Measurements from ENCODE around the gene OR6J1. TPM values are rescaled to one million over a fixed set of nuclear protein-coding genes. Genes with fewer than 3 reads are reported as not detected.
"Not testable (repeated sequence)": the region's sequence is repeated elsewhere in the genome, so short reads cannot be mapped to it uniquely, and the experiment has no call there.

OR6J1 gene
- total RNA-seq, 1 experiment from 2014 or later, result 0.18 TPM

- H3K4me1 Mint-ChIP-seq (ENCODE audit: low read depth, unreplicated experiment), result peaks cover 20% of the 10 kb centered on the region
- BruUV-seq (replicated peaks), result no TSS peak
- no peaks in the 10 kb centered on the region for H3K27me3 Mint-ChIP-seq (ENCODE audit: insufficient read depth, unreplicated experiment)
- peak in 1 of 2 experiments; percentile 16 for DNase-seq
- Histone ChIP-seq H3K27me3 (replicated peaks; ENCODE audit: control insufficient read depth, insufficient read depth, low read length) (no peaks in the 10 kb centered on the region), H3K4me1 (no peaks in the 10 kb centered on the region), H3K4me3 (ENCODE audit: low read depth, low read length) (no peak overlapping the region), H3K9me3 (peaks cover 15% of the 10 kb centered on the region; the same call in 1 of the 2 replicates), H3K36me3 (ENCODE audit: control insufficient read depth, insufficient read depth, low read length) (no peaks in the 10 kb centered on the region)
- no peaks in the 10 kb centered on the region for H3K36me3 Mint-ChIP-seq (ENCODE audit: insufficient read depth, unreplicated experiment)
- H3K27ac Mint-ChIP-seq (ENCODE audit: unreplicated experiment), result no peak overlapping the region
- CTCF ChIA-PET, result no interaction called here
- peaks cover 19% of the 10 kb centered on the region for H3K9me3 Mint-ChIP-seq (ENCODE audit: unreplicated experiment)
- POLR2A ChIA-PET, result no interaction called here
- no peak overlapping the region for H3K4me3 Mint-ChIP-seq (ENCODE audit: unreplicated experiment)
- no peak for TF ChIP-seq CTCF (IDR thresholded peaks at IDR 0.05; ENCODE audit: insufficient read depth in 1 of 2, low read depth in 1 of 2, low read length in 1 of 2, severe bottlenecking in 1 of 2, unreplicated experiment in 1 of 2)
- intact Hi-C loops (cut with micrococcal nuclease; ENCODE audit: unreplicated experiment), result no loop called here
Observed at GRCh38 chr14:22689199-22689598, 45.0 kb upstream of the OR6J1 start.

GRCh38 chr14:22687969-22688368 is 43.8 kb upstream of the OR6J1 start:
- peaks cover 20% of the 10 kb centered on the region for H3K4me1 Mint-ChIP-seq (ENCODE audit: low read depth, unreplicated experiment)

GRCh38 chr14:22686176-22686611 is 42.0 kb upstream of the OR6J1 start:
- H3K4me1 ChIP-seq; H3K9me3 ChIP-seq; intact Hi-C loops (cut with micrococcal nuclease; ENCODE audit: unreplicated experiment); H3K27me3 ChIP-seq (replicated peaks; ENCODE audit: control insufficient read depth, insufficient read depth, low read length); H3K4me3 ChIP-seq (ENCODE audit: low read depth, low read length); H3K27me3 Mint-ChIP-seq (ENCODE audit: insufficient read depth, unreplicated experiment); CTCF ChIA-PET; H3K36me3 ChIP-seq (ENCODE audit: control insufficient read depth, insufficient read depth, low read length); BruUV-seq (replicated peaks); H3K27ac Mint-ChIP-seq (ENCODE audit: unreplicated experiment); H3K36me3 Mint-ChIP-seq (ENCODE audit: insufficient read depth, unreplicated experiment); DNase-seq; H3K4me3 Mint-ChIP-seq (ENCODE audit: unreplicated experiment): not testable (repeated sequence)
- POLR2A ChIA-PET, result interaction anchor here (0.5 kb wide), 1 partner anchor 186 kb away, joined by 3 read pairs; no protein-coding TSS in a partner anchor
- H3K4me1 Mint-ChIP-seq (ENCODE audit: low read depth, unreplicated experiment), result peaks cover 20% of the 10 kb centered on the region
- H3K9me3 Mint-ChIP-seq (ENCODE audit: unreplicated experiment), result peaks cover 19% of the 10 kb centered on the region

More at GRCh38 chr14:22687969-22688368, 43.8 kb upstream of the OR6J1 start:
- DNase-seq; H3K27ac Mint-ChIP-seq (ENCODE audit: unreplicated experiment); H3K4me1 ChIP-seq; H3K4me3 Mint-ChIP-seq (ENCODE audit: unreplicated experiment); H3K27me3 ChIP-seq (replicated peaks; ENCODE audit: control insufficient read depth, insufficient read depth, low read length); H3K36me3 ChIP-seq (ENCODE audit: control insufficient read depth, insufficient read depth, low read length); BruUV-seq (replicated peaks); intact Hi-C loops (cut with micrococcal nuclease; ENCODE audit: unreplicated experiment); H3K27me3 Mint-ChIP-seq (ENCODE audit: insufficient read depth, unreplicated experiment); H3K4me3 ChIP-seq (ENCODE audit: low read depth, low read length); POLR2A ChIA-PET; H3K36me3 Mint-ChIP-seq (ENCODE audit: insufficient read depth, unreplicated experiment); CTCF ChIA-PET: not testable (repeated sequence)
- H3K9me3 Mint-ChIP-seq (ENCODE audit: unreplicated experiment), result peaks cover 19% of the 10 kb centered on the region
- H3K9me3 ChIP-seq, result peaks cover 12% of the 10 kb centered on the region; the same call in 1 of the 2 replicates

GRCh38 chr14:22685467-22685866 is 41.3 kb upstream of the OR6J1 start:
- Histone ChIP-seq H3K4me1 (no peaks in the 10 kb centered on the region), H3K9me3 (no peaks in the 10 kb centered on the region), H3K36me3 (ENCODE audit: control insufficient read depth, insufficient read depth, low read length) (no peaks in the 10 kb centered on the region), H3K27me3 (replicated peaks; ENCODE audit: control insufficient read depth, insufficient read depth, low read length) (no peaks in the 10 kb centered on the region), H3K4me3 (ENCODE audit: low read depth, low read length) (no peak overlapping the region)
- no peak for DNase-seq
- Mint-ChIP-seq H3K4me3 (ENCODE audit: unreplicated experiment) (no peak overlapping the region), H3K4me1 (ENCODE audit: low read depth, unreplicated experiment) (peaks cover 14% of the 10 kb centered on the region), H3K27me3 (ENCODE audit: insufficient read depth, unreplicated experiment) (no peaks in the 10 kb centered on the region), H3K36me3 (ENCODE audit: insufficient read depth, unreplicated experiment) (no peaks in the 10 kb centered on the region), H3K9me3 (ENCODE audit: unreplicated experiment) (peaks cover 19% of the 10 kb centered on the region), H3K27ac (ENCODE audit: unreplicated experiment) (no peak overlapping the region)
- intact Hi-C loops (cut with micrococcal nuclease; ENCODE audit: unreplicated experiment), result no loop called here
- no peak for TF ChIP-seq CTCF (IDR thresholded peaks at IDR 0.05; ENCODE audit: insufficient read depth in 1 of 2, low read depth in 1 of 2, low read length in 1 of 2, severe bottlenecking in 1 of 2, unreplicated experiment in 1 of 2)
- ChIA-PET CTCF (no interaction called here), POLR2A (interaction anchor here (0.5 kb wide), 1 partner anchor 187 kb away, joined by 3 read pairs; no protein-coding TSS in a partner anchor)
- BruUV-seq (replicated peaks), result no TSS peak

- BruUV-seq (replicated peaks); H3K4me1 ChIP-seq; POLR2A ChIA-PET; H3K9me3 ChIP-seq; H3K4me3 Mint-ChIP-seq (ENCODE audit: unreplicated experiment); H3K4me3 ChIP-seq (ENCODE audit: low read depth, low read length); H3K36me3 ChIP-seq (ENCODE audit: control insufficient read depth, insufficient read depth, low read length); H3K4me1 Mint-ChIP-seq (ENCODE audit: low read depth, unreplicated experiment); H3K27ac Mint-ChIP-seq (ENCODE audit: unreplicated experiment); H3K27me3 ChIP-seq (replicated peaks; ENCODE audit: control insufficient read depth, insufficient read depth, low read length); H3K27me3 Mint-ChIP-seq (ENCODE audit: insufficient read depth, unreplicated experiment); DNase-seq; intact Hi-C loops (cut with micrococcal nuclease; ENCODE audit: unreplicated experiment); CTCF ChIA-PET; H3K36me3 Mint-ChIP-seq (ENCODE audit: insufficient read depth, unreplicated experiment): not testable (repeated sequence)
- H3K9me3 Mint-ChIP-seq (ENCODE audit: unreplicated experiment), result peaks cover 17% of the 10 kb centered on the region
Observed at GRCh38 chr14:22683428-22683827, 39.3 kb upstream of the OR6J1 start.

All from Caco-2 (cell line).